GM12865 (cell line): ENCODE data around the gene MX2.

Source experiments
- DNase-seq: peaks from one replicate; pipeline ENCODE4 v3.0.0; 2010; ENCODE audit warnings: low read depth
- H3K4me3 ChIP-seq: 2 replicates; pipeline ENCODE4 v1.5.1; 2011; ENCODE audit warnings: mild to moderate bottlenecking, low read depth, low read length, control low read depth
- TF ChIP-seq, protein P1 (sequence below): IDR thresholded peaks from 2 replicates; pipeline ENCODE4 v1.5.1; 2011; ENCODE audit warnings: low read length, control low read depth, low read depth, inconsistent platforms; ENCODE audit not compliant: insufficient read depth; ENCODE audit errors: missing control alignments

MX2 gene

GRCh38 chr21:41374867-41375533 is 13.2 kb downstream of the MX2 start:
- no peak overlapping the region for H3K4me3 ChIP-seq
- TF ChIP-seq, protein P1, sequence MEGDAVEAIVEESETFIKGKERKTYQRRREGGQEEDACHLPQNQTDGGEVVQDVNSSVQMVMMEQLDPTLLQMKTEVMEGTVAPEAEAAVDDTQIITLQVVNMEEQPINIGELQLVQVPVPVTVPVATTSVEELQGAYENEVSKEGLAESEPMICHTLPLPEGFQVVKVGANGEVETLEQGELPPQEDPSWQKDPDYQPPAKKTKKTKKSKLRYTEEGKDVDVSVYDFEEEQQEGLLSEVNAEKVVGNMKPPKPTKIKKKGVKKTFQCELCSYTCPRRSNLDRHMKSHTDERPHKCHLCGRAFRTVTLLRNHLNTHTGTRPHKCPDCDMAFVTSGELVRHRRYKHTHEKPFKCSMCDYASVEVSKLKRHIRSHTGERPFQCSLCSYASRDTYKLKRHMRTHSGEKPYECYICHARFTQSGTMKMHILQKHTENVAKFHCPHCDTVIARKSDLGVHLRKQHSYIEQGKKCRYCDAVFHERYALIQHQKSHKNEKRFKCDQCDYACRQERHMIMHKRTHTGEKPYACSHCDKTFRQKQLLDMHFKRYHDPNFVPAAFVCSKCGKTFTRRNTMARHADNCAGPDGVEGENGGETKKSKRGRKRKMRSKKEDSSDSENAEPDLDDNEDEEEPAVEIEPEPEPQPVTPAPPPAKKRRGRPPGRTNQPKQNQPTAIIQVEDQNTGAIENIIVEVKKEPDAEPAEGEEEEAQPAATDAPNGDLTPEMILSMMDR: no peak
- DNase-seq: no peak

DNA sequence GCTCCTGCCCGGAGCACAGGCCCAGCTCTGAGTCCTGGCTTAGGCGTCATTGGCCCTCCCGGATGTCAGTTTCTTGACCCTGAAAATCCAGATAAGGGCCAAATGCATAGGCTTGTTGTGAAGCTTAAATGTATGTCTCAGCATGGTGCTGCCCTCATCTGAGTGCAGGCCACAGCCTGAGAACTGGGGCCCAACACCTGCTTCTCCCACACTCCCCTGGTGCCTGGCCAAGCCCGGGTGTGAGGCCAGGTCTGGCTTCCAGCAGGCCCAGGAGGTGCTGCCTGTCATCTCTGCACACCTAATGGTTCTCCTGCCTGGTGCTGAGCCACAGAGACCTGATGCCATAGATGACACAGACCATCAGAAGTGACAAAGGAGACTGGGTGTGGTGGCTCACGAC is 14.0 kb downstream of the MX2 start:
- H3K4me3 ChIP-seq: no peak overlapping the region
- DNase-seq: no peak
- TF ChIP-seq, protein P1: no peak

GRCh38 chr21:41377715-41378114 is 15.9 kb downstream of the MX2 start:
- DNase-seq: no peak
- H3K4me3 ChIP-seq: no peak overlapping the region
- TF ChIP-seq, protein P1: no peak

DNA sequence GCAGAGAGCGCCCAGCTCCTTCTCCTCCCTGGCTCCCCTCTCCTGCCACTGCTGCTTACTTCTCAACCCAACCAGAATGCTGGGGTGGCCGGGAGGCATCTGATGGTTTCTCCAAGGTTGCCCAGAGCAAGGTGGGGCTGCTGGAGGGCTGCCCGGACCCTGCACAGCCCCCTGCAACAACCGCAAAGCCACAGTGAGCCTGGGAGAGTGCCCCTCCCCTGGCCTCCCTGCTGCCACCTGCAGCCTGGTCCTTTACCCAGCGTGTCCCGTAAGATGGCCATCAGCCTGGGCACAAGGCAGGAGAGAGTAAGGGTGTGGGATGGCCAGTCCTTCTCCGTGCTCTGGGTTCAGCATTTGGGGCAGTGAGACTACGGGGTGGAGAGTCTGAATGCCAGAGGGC is 17.0 kb downstream of the MX2 start:
- TF ChIP-seq, protein P1: no peak
- H3K4me3 ChIP-seq: no peak overlapping the region
- no peak for DNase-seq

GRCh38 chr21:41379901-41380300 is 18.1 kb downstream of the MX2 start:
- no peak overlapping the region for H3K4me3 ChIP-seq
- no peak for DNase-seq
- TF ChIP-seq, protein P1: no peak

- H3K4me3 ChIP-seq: no peak overlapping the region
- no peak for DNase-seq
- TF ChIP-seq, protein P1: no peak
Measured at GRCh38 chr21:41381731-41382130, 19.9 kb downstream of the MX2 start.
